IPS-18c (cell line): ENCODE data around the gene SIX3.

ENCODE experiments used
- H3K4me3 ChIP-seq: 2 replicates; pipeline ENCODE4 v1.7.0; 2013; ENCODE audit warnings: low read depth, mild to moderate bottlenecking, low read length, moderate library complexity; ENCODE audit not compliant: insufficient read depth
- H3K9me3 ChIP-seq: one replicate; pipeline ENCODE4 v1.6.1; 2013; ENCODE audit warnings: mild to moderate bottlenecking, low read length, moderate library complexity; ENCODE audit not compliant: control insufficient read depth, insufficient read depth

The SIX3 gene

DNA sequence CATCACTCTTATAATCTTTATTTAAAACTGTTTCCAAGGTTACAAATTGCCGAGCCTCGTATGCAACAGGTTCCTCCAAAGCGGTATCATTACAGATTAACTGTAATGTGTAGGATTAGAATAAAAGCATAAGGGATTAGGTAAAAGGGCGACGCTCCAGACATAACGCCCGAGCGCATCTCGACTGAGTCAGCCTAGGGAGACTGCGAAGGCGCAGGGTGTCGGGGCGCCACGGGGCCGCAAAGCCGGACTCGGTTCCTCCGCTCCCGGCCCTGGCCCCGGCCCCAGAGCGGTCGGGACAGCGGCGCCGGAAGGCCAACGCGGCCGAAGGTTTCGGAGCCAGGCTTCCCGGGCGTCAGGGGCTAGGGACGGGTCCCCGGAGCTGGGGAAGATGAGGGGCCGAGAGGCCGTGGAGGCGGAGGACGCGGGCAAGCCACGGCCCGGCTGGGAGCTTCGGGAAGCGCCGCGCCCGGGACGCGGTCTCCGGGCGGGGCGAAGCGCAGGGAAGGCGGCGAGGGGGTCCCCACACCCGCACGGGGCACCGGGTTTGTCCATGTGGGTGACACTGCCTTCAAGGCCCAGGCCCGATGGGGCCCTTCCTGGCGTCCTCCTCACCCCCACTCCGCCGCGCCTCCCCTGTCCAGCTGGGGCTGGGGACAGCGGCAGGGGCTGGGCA is 12.9 kb upstream of the SIX3 start:
- peaks cover 2% of the 10 kb centered on the region for H3K9me3 ChIP-seq
- peak overlapping the region; percentile 28; the same call in 1 of the 2 replicates for H3K4me3 ChIP-seq

DNA sequence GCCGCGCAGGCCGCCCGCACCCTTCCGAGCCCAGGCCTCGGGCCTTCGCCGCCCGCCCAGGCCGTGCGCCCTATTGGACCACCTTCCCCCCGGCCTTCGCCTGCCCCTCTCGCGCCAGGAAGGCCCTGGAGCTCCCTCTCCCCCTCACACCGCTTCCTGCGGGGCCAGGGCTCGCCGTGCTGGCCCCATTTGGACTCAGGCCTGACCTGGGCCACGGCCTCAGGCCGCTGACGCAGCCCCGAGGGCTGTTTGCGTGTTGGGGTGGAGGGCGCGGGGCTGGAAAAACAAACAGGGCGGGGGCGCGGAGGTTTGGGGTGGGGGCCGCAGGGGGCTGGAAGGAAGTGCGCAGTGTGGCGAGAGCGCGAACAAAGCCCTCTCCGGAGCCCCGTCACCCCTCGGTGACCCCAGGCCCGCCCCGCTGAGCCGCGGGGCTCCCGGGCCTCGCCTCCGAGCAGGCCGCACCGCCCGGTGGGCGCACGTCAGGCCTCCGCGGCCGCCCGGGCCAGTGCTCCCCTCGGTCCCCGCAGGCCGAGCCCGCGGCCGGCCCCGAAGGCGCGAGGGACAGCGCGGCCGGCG is 12.3 kb upstream of the SIX3 start:
- H3K9me3 ChIP-seq = peaks cover 3% of the 10 kb centered on the region
- peak overlapping the region; percentile 28; the same call in 1 of the 2 replicates for H3K4me3 ChIP-seq

DNA sequence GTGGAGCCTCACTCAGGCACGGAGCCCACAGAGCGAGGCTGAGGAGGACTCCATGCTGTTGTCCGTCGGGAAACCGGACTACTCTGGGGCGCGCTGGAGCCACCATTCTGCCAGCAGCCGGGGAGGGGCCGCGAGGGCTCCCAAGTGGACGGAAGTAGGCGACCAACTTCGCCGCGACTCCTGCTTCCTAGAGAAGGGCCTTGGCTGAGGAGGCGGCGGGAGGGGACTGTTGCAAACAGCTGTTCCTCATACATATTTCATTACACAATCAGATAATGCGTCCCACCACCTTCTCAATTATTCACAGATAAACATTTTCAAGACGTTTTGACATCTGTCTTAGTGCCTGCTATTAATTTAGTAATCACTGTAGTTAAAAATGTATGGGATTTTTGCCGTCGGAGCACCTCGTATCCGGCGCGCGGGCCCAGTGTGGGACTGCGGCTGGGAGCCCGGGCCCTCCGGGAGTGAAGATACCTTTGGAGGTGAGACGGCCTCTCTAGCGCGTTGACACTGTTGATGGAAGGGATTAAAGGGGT is 11.7 kb upstream of the SIX3 start:
- Histone ChIP-seq H3K9me3 (peaks cover 3% of the 10 kb centered on the region), H3K4me3 (peak overlapping the region; percentile 26; the same call in 1 of the 2 replicates)

DNA sequence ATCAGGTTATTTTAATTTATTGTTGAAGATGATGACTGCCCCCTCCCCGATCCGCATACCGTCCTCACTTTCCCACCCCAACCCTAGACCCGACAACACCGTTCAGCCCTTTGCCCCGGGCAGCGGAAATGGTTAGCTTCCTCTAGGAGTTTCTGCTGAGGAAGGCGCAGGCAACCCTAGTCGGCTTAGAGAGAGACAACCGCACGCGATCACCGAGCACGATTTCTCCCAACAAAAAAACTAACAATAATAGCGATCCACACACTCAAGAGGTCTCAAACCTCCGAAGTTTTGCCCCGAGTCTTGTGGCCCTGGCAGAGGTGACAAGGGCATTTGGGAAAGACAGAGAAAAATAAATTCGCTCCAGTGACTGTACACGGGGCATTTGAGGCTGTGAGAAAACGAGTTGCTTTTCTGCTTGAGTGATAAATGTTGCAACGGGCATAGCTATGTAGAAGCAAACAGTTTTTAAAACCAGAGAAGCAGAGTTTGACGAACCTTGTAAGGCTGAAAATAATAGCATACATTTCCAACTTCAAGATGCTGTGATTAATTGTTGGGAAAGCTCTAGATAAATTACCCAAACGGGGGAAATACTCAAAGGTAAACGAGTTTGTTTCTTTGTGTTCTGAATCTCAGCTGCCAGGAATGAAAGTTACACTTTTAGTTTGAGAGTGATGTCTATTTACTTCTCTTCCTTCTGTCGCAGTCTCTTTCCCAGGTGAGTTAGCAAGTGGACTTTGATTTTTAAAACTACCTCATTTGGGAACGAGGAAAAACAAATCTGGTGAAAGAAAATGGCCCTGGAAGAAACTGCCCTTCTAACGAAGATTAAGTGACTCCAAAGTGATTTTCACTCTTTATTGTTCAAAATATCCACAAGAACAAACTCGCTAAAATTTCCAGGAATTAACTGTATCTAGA is 11.0 kb upstream of the SIX3 start:
- Histone ChIP-seq H3K4me3 (no peak overlapping the region), H3K9me3 (peaks cover 3% of the 10 kb centered on the region)

DNA sequence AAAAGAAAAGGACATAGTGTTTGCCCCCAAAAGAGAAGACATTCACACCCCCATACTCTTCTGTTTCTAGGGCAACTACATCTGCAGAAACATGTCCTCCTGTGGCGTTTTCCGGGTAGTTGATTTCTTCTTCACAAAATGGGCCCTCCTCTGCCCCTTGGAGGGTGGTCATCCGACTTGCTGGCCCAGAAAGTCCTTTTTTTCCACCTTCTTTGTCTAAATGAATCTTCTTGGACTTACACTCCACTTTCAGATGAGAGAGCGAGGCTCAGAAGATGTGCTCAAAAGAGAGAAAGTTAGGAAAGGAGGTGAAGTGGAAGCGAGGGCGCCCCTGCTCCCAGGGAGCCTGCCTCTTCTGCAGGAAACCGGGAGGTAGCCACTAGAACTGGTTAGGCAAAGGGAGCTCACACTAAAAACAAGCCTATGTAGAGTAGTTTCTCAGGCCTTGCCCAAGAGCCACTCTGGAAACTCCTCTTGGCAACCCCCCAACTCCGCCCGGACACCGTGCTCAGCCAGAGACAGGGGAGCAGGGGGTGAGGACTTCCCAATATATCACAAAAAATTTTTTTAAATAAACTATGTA is 10.2 kb upstream of the SIX3 start:
- H3K4me3 ChIP-seq = no peak overlapping the region
- peaks cover 3% of the 10 kb centered on the region for H3K9me3 ChIP-seq

DNA sequence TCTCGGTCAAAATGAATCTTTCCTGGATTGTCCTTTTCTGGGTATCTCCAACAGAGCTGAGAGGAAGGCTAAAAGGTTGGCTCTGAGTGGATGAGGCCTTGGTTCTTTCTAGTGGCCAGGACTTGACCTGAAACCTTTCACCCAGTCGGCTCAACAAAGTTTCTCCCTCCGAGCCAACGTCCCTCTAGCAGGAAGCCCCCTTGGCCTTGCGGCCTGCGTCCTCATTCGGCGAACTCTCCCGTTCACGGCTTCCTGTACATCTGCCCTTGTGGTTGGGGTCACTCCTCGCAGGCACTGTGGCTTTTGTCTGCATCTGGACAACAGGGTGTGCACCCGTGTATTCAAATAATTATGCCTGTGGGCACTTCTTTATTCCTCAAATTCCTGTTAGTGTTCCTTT is 9.4 kb upstream of the SIX3 start:
- Histone ChIP-seq H3K9me3 (peaks cover 3% of the 10 kb centered on the region), H3K4me3 (no peak overlapping the region)

DNA sequence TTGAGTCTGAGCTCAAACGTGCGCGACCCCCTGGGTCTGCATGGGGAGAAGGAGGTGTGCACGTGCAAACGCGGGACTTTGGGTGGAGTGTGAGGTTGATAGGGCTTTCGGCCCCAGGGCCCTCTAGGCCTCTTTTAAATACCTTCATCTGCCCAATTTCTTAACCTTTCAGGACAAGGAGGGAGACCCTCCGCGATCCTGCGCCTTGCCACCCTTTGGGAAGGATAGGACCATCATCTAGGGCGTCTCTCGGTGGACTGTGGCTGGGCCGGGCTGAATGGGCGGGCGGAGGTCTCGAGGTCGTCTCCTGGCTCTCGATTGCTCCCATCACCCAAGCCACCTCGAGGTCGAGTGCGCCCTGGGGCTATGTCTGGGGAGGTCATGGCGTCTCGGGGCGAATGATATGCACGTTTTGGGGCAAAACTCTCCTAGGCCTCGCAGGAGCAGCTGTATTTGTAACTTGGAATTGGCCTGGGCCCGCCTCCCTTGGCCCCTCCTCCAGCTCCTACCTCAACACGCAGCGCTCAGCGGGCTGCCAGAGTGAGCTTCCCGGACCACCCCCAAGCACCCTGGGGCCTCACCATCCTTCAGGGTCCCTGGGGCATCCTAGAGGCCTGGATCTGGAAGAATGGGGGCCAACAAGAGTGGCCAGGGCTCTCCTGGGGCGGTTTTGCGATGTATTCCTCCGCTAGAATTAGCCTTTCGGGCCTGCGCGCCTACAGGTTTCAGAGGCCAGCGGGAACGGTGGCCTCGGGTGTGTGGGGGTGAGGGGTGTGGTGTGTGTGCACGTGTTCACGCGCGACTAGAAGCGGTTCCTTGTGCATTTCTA is 8.7 kb upstream of the SIX3 start:
- Histone ChIP-seq H3K4me3 (peak overlapping the region; percentile 38), H3K9me3 (peaks cover 3% of the 10 kb centered on the region)

DNA sequence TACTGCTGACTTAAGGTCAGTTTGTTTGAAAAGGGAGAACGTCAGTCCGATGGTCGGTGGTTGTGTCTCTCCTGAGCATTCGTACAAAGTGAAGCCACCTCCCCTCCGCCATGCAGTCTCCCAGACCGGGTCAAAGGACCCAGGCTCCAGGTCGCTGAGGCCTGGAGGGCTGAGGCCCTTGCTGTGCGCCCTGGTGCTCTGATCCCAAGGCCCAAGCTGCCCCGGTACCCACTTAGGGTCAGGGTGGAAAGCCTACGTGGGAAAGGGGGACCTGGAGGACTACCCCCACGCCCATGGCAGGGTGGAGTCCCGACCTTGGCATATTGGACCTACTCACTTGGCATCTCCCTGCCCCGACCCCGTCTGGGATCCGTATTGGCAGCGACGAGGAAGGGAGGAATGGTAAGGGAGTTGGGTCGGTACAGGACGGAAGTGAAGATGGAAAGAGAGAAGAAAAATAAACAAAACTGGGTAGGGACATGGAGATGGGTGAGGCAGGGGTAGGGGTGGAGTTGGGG is 8.0 kb upstream of the SIX3 start:
- peaks cover 3% of the 10 kb centered on the region for H3K9me3 ChIP-seq
- peak overlapping the region; percentile 34; the same call in 1 of the 2 replicates for H3K4me3 ChIP-seq

DNA sequence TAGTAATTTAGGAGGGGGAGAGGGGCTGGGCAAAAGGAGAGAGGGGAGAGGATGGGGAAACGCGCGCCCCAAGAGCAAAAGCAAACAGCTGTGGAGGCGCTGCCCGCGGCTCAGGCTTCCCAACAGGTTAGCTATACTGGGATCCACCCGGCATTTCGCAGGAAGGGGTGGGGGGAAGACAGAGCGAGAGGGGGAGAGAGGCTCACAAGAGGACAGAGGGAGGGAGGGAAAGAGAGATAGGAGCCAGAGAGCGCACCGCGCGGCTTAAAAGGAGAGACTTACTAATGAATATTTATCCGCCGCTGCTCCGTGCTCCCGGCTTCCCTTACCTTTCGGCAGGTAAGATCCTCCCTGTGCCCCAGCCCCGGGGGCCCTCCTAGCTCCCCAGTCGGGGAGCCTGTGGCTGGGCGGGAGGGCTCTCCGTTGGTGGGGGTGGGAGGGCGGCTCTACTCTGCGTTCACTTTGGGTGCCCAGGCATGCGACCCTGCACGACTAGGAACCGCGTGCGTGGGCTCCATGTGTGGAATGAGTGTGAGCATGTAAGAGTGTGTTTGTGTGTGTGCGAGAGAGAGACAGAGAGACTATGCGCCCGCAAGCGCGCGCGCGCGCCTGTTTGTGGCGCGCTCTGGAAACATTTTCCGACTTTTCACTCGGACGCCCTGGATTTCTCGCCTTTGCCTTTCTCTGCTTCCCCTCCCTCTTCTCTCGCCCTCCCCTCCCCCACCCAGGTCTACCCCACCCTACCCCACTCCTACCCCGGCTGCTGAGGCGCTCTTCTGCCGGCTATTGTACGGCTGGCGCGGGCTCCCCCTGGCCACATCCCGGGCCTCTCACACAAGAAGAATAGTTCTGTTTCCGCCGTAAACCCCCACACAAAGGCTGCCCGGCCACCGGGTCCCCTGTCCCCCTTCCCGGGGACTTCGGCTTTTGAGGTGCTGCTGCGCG is 7.2 kb upstream of the SIX3 start:
- Histone ChIP-seq H3K4me3 (peak overlapping the region; percentile 50), H3K9me3 (peaks cover 3% of the 10 kb centered on the region)

DNA sequence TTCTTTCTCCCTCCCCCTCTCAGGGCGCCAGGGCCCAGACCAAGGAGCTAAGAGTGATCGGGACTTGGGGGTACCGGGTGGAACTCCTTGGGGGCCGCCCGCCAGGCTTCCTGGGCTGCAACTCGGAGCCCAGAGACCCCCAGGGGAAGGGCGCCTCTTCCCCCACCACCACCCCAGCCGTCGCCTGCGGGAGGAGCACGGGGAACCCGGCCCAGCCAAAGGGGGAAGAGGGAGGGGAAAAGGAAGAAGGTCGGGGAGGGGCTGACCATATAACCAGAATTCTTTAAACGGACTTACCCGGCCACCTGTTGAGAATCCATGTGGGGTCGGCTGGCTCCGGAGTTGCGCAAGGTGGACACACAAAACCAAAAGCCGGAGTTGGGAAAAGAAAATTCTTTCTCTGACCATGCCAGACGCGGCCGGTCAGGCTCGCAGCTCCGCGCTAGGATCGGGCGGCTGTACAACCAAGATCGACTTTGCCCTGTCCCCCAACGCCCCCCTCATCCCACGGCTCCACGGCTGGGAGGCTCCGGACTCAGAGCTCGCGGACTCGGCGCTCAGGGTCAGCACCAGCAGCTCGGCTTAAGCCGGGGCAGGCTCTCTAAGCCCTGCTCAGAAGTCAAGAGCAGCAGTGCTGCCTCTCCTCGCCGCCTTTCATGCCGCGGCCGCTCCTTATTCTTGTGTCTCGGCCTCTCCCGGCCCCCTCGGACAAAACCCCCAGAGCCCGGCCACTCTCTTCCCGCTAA is 6.3 kb upstream of the SIX3 start:
- Histone ChIP-seq H3K9me3 (peaks cover 3% of the 10 kb centered on the region), H3K4me3 (peak overlapping the region; percentile 50)

DNA sequence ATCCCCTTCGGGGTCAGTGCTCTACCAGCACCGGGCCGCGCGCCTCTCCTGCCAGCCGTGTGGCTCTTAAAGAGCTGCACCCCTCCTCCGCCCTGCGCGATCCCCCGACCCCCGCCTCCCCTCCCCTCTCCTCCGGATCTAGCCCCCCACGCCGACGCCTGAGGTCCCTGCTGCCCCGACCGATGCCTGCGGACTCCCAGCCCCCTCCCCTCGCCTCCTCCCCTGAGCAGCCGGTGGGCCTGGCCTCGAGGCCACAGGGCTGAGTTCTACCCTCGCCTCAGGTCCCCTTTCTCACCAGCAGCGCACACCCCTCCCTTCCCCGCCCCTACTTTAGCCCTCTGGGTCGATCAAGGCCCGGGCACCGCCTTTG is 5.8 kb upstream of the SIX3 start:
- Histone ChIP-seq H3K9me3 (peaks cover 3% of the 10 kb centered on the region), H3K4me3 (peak overlapping the region; percentile 50; the same call in 1 of the 2 replicates)

DNA sequence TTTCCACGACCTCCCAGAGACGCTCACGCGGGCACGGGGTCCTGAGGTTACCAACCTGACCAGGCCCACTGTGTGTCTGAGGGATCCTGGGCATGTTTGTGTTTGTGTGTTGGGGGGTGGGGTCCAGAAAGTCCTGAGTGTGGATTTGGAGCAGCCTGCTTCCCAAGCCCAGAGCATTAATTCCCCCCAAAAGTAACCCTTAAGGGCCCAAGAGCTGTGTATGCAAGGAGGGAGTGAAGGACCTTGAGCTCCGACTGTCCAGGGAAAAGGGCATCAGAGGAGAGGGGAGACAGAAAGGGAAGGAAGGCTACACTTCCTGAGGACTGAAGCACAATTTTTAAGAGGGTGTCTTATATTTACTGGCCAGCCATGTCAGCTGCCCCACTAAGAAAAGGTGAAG is 5.2 kb upstream of the SIX3 start:
- H3K9me3 ChIP-seq = peaks cover 3% of the 10 kb centered on the region
- peak overlapping the region; percentile 20; the same call in 1 of the 2 replicates for H3K4me3 ChIP-seq

DNA sequence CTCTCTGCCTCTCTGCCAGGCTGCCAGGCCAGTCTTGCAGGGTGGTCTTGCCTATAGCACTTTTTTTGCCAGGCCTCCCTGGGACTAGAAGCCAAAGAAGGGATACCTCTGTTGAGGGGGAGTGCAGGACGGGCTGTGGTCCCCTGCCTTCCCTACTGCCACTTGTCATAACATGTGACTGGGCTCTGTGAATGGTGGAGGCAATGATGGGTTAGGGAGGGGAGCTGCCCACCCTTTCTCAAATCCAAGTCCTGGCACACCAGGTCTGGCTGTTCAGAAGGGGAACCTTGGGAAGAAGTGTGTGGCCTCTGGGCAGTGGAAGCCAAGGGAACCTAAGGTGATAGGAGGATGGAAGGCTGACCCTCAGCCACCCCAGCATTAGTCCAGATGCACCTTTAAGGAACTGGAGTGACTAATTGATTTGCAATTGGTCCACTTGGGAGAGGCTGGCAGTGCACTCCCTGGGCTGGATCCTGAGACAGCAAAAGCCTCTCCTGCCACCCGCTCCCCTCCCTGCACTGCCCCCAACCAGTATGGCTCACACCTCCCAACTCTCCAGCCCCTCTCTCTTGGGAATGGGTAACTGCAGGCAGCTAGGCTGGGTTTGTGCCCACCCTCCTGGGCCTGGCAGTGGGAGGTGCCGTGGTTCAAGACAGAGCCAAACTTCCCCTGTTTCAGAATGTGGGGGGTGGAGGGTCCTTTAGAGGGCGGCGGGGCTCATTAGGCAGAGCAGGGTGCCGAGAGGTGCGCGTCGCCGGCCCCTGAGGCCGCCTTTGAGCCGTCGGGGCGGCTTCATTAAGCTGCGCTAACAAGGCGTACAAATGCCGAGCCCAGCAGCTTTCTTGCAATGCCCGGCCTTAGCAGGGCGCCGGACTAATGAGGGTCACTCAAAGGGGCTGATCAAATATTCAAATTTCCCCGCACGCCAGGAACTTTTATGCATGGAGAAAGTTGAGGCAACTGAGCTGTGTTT is 4.5 kb upstream of the SIX3 start:
- H3K9me3 ChIP-seq = peaks cover 3% of the 10 kb centered on the region
- H3K4me3 ChIP-seq = peak overlapping the region; percentile 51

DNA sequence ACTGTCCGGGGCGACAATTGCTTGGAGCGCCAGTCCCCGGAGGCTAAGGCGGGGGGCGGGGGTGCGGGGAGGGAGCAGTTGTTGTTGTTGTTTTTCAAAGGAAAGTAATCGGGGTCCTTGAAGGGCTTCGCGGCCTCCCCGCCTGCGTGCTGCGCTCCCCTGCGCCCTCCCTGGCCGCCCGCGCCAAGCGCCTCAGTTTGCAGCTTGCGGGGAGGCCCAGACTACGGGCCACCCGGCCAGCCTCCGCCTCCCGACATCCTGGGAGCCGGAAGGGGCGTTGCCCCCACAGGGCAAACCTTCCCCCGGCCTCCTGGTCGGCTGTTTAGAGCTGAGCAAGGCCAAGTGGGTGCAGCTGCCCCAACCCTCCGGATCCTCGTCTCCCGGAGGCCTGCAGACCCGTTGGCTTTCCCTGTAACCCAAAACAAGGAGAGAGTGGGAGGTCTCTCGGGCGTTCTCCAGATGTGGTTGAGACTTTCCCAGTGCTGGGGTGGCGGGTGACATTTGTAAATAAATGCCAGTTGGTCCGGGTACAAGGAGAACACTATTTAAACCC is 3.7 kb upstream of the SIX3 start:
- Histone ChIP-seq H3K4me3 (peak overlapping the region; percentile 51), H3K9me3 (peaks cover 3% of the 10 kb centered on the region)
